DOHH2 (cell line): ENCODE measurements around the gene PALLD.

Experiments
- EZH2phosphoT487 ChIP-seq: fragments of 200-600 bp; sonication (generic); IDR thresholded peaks from 2 replicates; pipeline ENCODE4 v1.6.1; 2017; ENCODE audit warnings: borderline replicate concordance, mild to moderate bottlenecking, antibody characterized with exemption, low read length, moderate library complexity, mixed read lengths
- TF ChIP-seq, protein P1 (sequence below): fragments of 200-600 bp; sonication (generic); IDR thresholded peaks from one replicate; pipeline ENCODE4 v1.5.1; 2014; ENCODE audit warnings: antibody characterized with exemption, mild to moderate bottlenecking, low read depth, low read length; ENCODE audit not compliant: poor library complexity, severe bottlenecking

DNA sequence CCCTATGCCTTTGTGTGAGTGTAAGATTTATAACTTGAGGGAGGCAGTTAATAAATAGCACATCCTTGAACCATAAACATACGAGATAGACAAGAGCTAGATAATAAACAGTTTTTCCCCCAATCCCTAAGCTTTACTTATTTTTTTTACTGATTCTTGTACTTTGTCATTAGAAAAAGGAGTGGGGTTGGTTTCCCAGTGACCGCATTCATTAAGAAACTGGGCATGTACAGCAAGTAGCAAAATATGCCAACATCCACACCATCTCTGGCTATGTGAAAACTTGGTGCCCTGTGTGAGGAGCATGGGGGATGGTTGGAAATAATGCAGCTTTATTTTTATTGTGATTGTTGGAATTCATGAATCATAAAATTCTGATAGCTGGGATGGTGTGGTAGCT is 337.0 kb downstream of the PALLD start:
- TF ChIP-seq, protein P1, sequence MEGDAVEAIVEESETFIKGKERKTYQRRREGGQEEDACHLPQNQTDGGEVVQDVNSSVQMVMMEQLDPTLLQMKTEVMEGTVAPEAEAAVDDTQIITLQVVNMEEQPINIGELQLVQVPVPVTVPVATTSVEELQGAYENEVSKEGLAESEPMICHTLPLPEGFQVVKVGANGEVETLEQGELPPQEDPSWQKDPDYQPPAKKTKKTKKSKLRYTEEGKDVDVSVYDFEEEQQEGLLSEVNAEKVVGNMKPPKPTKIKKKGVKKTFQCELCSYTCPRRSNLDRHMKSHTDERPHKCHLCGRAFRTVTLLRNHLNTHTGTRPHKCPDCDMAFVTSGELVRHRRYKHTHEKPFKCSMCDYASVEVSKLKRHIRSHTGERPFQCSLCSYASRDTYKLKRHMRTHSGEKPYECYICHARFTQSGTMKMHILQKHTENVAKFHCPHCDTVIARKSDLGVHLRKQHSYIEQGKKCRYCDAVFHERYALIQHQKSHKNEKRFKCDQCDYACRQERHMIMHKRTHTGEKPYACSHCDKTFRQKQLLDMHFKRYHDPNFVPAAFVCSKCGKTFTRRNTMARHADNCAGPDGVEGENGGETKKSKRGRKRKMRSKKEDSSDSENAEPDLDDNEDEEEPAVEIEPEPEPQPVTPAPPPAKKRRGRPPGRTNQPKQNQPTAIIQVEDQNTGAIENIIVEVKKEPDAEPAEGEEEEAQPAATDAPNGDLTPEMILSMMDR = no peak
- TF ChIP-seq EZH2phosphoT487 = no peak
